NOMO-1 treated with dmso at 0.1 percent for 144 hours (cell line): ENCODE measurements around the gene CNTNAP2.

ENCODE experiments used
- DNase-seq: peaks from one replicate; lab custom pipeline; 2025; ENCODE audit not compliant: unreplicated experiment; lab: John Stamatoyannopoulos, UW

CNTNAP2 gene

GRCh38 chr7:147305827-147306226, 1189.2 kb downstream of the CNTNAP2 start:
- no peak for DNase-seq

- no peak for DNase-seq
These were observed 1191.9 kb downstream of the CNTNAP2 start for GRCh38 chr7:147308539-147308938.

- no peak for DNase-seq
These were observed 1194.7 kb downstream of the CNTNAP2 start for GRCh38 chr7:147311336-147311735.

GRCh38 chr7:147321504-147321903, 1204.9 kb downstream of the CNTNAP2 start:
- DNase-seq: no peak

- no peak for DNase-seq
These were observed 1216.4 kb downstream of the CNTNAP2 start for GRCh38 chr7:147332988-147333387.

GRCh38 chr7:147363101-147363500, 1246.5 kb downstream of the CNTNAP2 start:
- DNase-seq: no peak

- no peak for DNase-seq
These were observed 1259.6 kb downstream of the CNTNAP2 start for GRCh38 chr7:147376192-147376591.

- no peak for DNase-seq
These were observed 1264.3 kb downstream of the CNTNAP2 start for GRCh38 chr7:147380926-147381325.

GRCh38 chr7:147394329-147394728, 1277.7 kb downstream of the CNTNAP2 start:
- DNase-seq: no peak

GRCh38 chr7:147400221-147400689, 1283.7 kb downstream of the CNTNAP2 start:
- no peak for DNase-seq

- DNase-seq: no peak
These were observed 1284.3 kb downstream of the CNTNAP2 start for GRCh38 chr7:147400925-147401324.

- no peak for DNase-seq
These were observed 1289.0 kb downstream of the CNTNAP2 start for GRCh38 chr7:147405621-147406020.

- no peak for DNase-seq
These were observed 1290.0 kb downstream of the CNTNAP2 start for GRCh38 chr7:147406521-147407135.

GRCh38 chr7:147411096-147411495, 1294.5 kb downstream of the CNTNAP2 start:
- no peak for DNase-seq

- DNase-seq: no peak
These were observed 1295.5 kb downstream of the CNTNAP2 start for GRCh38 chr7:147412109-147412508.

GRCh38 chr7:147412782-147413556, 1296.4 kb downstream of the CNTNAP2 start:
- no peak for DNase-seq

- DNase-seq: no peak
These were observed 1296.9 kb downstream of the CNTNAP2 start for GRCh38 chr7:147413557-147413870.

GRCh38 chr7:147415991-147416390, 1299.4 kb downstream of the CNTNAP2 start:
- DNase-seq: no peak

GRCh38 chr7:147418966-147419365, 1302.4 kb downstream of the CNTNAP2 start:
- no peak for DNase-seq

- no peak for DNase-seq
These were observed 1307.3 kb downstream of the CNTNAP2 start for GRCh38 chr7:147423875-147424274.

GRCh38 chr7:147428075-147428474, 1311.5 kb downstream of the CNTNAP2 start:
- no peak for DNase-seq

GRCh38 chr7:147429961-147430360, 1313.4 kb downstream of the CNTNAP2 start:
- no peak for DNase-seq

GRCh38 chr7:147432079-147432478, 1315.5 kb downstream of the CNTNAP2 start:
- DNase-seq: no peak
